ENCODE data around the gene FHAD1.

The FHAD1 gene

GRCh38 chr1:15245593-15246360, 1.2 kb upstream of the FHAD1 start:
- DNase-seq (ENCODE audit: low read depth in 3 of 3, low spot score in 1 of 3) = no peak

GRCh38 chr1:15248216-15248615, 1.2 kb downstream of the FHAD1 start:
- no peak for DNase-seq (ENCODE audit: low read depth in 3 of 3, low spot score in 1 of 3)

DNA sequence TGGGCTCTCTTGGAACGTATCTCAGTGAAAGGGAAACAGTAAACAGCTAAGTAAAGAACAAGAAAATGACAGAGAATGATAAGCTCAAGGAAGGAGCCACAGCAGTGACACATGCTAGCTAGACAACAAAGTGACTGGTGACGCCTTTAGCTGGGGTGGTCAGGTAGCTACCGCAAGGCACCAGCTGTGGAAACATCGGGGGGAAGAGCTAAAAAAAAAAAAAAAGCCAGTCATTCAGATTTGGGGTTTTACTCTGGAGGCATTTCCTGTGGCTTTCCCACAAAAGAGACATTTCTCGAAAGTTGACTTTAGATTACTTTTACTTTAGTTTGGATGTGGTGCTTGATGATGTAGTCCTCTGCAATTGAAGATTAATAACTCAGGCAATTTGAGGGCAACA, 2.1 kb downstream of the FHAD1 start:
- DNase-seq (ENCODE audit: low read depth in 3 of 3, low spot score in 1 of 3) = no peak

DNA sequence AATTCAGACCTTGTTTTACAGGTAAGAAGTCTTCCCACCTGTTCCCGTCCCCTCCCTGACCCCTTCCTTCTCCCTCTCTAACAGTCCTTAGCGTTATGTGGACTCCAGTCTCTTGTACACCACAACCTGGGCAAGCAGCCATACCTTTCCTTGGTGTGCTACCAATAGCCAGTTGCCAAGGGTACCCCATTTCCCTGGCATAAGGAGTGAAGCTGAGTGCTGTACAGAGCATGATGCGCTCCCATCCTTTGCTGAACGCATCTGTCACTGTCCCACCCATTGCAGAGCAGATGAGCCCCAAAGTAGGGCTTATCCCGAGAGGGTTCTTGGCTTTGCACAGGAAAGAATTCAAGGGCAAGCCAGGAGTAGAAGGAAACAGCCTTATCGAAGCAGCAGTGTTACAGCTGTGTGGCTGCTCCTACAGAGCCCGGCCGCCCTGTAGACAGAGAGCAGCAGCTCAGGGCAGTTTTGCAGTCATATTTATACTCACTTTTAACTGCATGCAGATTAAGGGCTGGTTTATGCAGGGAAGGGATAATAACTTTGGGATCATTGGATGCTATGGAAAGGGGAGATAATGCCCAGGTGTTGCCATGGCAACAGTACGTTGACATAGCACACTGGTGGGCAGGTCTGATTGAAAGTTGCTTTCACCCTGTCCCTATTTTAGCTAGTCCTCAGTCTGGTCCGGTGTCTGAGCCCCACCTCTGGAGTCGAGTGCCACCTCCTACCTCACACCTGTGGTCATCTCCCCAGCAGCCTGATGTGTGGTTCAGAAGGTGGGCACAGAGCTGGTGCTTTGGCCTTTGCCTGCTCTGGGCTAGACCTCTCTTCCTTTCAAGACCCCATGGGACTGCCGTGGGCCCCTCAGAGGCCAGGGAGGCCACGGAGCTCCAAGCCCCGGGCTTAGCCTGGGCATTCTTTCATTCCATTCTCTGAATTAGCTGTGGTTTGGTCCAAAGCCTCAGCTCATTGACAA, 5.1 kb downstream of the FHAD1 start:
- no peak for DNase-seq (ENCODE audit: low read depth in 3 of 3, low spot score in 1 of 3)

GRCh38 chr1:15254559-15254958, 7.5 kb downstream of the FHAD1 start:
- DNase-seq (ENCODE audit: low read depth in 3 of 3, low spot score in 1 of 3) = no peak

GRCh38 chr1:15255582-15256149, 8.6 kb downstream of the FHAD1 start:
- no peak for DNase-seq (ENCODE audit: low read depth in 3 of 3, low spot score in 1 of 3)

DNA sequence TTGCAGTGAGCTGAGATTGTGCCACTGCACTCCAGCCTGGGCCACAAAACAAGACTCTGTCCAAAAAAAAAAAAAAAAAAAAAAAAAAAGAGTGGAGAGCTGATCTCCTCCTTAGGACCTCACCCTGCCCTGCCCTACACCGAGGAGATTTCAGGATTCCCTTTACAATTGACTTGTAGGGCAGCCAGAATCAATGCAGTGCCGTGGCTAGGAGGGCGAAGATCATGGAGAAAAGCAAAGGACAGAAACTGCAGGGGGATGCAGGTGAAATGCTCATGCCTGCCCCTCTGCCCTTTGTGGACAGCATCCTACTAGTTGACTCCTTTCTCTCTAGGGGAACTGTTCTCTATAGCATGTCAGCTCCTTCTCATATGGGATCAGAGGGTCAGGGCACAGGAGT, 9.6 kb downstream of the FHAD1 start:
- DNase-seq (ENCODE audit: low read depth in 3 of 3, low spot score in 1 of 3) = no peak

DNA sequence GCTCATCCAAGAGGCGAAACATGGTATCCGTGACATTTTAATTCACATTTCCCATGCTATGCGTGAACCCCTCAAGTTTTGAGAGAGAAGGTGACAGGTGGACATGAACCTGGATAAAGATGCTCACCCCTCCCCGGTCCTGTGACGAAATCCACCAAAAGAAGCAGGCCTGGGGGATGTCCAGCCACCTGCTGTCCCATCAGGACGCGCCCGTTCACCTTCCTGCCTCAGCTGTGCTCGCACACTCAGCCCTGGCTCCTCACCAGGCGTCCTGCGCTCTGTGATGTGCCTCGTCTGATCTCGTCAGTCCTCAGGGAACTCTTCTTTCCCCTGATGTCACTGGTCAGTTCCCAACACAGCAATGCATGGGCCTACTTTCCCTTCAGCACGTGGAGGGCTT, 10.3 kb downstream of the FHAD1 start:
- DNase-seq (ENCODE audit: low read depth in 3 of 3, low spot score in 1 of 3) = no peak

- no peak for DNase-seq (ENCODE audit: low read depth in 3 of 3, low spot score in 1 of 3)
These were observed 12.0 kb downstream of the FHAD1 start for GRCh38 chr1:15258833-15259621.

DNA sequence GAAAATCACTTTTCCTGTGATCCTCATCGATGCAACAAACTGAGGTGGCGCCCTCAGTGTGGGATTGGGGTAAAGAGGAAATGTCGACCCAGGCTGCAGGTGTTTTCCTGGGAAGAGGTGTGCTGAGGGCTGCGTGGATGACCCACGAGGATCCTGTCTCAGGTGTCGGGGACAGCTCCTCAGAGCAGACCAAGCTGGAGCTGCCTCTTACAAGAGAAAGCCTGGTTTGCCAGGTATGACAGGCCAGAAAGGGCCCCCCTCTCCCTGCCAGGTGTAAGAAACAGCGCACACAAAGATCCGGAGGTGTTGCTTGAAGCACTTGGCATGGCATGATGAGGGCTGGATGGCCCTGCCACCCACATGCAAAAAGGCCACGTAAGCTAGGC, 12.6 kb downstream of the FHAD1 start:
- no peak for DNase-seq (ENCODE audit: low read depth in 3 of 3, low spot score in 1 of 3)

GRCh38 chr1:15260418-15261154, 13.6 kb downstream of the FHAD1 start:
- DNase-seq (ENCODE audit: low read depth in 3 of 3, low spot score in 1 of 3) = no peak

DNA sequence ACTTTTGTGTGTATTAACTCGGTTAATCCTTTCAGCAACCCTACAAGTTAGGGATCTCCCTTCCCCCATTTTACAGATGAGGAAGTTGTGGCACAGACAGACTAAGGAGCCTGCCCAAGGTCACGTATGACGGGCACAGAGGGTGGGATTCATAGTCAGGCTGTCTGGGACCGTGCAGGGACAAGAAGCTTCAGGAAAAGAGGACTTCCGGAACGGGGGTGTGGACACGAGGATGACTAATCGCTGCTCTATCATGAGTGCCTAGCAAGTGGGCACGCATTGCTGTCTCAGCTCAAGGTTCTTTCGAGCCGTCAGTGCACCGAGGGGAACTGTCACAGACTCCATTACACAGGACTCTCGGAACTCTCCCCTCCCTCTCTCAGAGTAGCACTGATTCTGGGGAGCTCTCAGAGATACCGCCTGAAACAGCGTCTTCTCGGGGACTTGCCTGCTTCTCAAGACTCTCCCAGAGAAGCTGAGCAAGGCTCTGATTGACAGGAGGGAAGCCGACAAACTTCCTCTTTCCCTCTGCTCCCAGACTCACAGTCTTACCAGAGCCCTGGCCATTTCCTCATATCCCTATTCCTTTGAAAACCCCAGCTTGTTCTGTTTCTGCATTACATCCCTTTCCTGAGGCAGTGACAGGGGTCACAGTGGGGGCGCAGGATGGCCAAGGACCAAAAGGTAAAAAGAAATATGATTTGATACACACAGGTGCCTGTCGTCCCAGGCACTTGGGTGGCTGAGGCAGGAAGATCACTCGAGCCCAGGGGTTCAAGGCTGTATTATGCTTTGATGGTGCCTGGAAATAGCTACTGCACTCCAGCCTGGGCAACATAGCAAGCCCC, 14.4 kb downstream of the FHAD1 start:
- DNase-seq (ENCODE audit: low read depth in 3 of 3, low spot score in 1 of 3) = no peak

DNA sequence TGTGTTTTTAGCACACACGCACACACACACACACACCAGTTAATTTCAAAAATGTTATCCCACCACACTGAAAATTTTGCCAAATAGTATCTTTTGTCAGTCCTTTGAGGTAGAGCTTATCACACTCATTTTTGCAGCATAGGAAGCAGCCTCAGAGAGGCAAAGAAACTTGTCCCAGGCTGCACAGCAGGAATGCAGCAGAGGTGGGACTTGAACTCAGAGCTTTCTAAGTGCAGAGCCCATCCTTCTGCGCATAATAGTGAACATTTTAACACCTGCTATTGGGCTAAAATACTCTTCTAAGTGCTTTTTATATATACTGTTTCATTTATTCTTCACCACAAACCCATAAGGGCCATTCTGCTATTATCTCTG, 15.0 kb downstream of the FHAD1 start:
- DNase-seq (ENCODE audit: low read depth in 3 of 3, low spot score in 1 of 3) = no peak

DNA sequence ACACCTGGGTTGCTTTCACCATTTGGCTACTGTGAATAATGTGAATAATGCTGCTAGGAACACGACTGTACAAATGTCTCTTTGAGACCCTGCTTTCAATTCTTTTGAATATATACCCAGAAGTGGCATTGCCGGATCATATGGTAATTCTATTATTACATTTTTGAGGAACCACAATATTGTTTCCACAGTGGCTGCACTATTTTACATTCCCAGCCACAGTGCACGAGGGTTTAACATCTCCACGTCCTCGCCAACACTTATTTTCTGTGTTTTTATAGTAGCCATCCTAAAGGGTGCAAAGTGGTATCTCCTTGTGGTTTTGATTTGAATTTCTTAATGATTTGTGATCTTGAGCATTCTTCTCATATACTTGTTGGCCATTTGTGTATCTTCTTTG, 15.7 kb downstream of the FHAD1 start:
- no peak for DNase-seq (ENCODE audit: low read depth in 3 of 3, low spot score in 1 of 3)

DNA sequence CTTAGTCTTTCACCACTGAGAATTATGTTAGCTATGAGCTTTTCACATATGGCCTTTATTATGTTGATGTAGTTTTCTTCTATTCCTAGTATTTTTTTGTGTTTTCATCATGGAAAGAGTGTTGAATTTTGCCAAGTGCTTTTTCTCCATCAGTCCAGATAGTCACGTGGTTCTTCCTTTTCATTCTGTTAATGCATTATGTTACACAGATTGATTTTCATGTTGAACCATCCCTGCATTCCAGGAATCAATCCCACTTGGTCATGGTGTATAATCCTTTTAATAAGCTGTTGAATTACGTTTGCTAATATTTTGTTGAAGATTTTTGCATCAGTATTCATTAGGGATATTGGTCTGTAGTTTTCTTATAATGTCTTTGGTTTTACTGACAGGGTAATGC, 17.7 kb downstream of the FHAD1 start:
- DNase-seq (ENCODE audit: low read depth in 3 of 3, low spot score in 1 of 3) = no peak

DNA sequence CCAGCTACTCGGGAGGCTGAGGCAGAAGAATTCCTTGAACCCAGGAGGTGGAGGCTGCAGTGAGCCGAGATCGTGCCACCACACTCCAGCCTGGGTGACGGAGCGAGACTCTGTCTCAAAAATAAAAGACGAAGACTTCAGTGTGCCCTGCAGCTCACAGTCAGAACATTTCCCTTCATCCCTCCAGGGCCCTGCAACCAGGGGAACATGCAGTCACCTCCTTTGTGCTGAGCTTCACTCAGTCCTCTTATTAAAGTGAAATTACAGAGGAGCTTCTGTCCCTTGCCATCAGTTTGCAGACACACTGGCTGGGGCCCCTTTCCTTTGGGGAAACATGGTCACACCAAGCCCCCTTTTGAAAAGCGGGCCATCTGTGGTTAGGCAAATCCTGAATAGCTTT, 24.2 kb downstream of the FHAD1 start:
- DNase-seq (ENCODE audit: low read depth in 3 of 3, low spot score in 1 of 3) = no peak

DNA sequence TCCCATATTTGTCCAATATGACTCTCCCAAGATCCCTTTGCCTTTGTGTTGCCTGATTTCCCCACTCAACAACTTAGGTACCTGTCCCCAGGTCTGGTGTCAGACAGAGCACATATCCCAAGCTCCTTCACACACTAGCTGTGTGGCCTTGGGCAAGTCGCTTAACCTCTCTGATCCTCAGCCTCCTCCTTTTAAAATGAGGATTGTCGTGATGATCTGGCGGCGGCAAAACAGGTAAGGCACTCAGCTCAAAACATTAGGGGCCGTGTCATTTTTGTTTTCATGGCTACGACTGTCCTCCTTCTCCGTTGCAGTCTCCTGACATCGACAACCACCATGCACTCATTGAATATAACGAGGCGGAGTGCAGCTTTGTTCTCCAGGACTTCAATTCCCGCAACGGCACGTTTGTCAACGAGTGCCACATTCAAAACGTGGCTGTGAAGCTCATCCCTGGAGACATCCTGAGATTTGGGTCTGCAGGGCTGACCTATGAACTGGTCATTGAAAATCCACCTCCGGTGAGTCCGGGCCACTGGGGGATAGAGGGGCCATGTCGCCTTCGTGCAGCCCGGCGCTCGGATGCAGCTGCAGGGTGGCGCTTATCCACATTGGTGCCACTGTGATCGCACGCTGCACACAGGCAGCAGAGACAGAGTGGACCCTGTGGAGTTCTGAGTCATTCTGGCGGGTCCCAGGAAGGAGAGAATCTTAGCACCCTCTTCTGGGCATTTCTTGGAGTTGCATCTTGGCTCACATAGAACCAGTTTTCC, 25.2 kb downstream of the FHAD1 start:
- no peak for DNase-seq (ENCODE audit: low read depth in 3 of 3, low spot score in 1 of 3)

DNA sequence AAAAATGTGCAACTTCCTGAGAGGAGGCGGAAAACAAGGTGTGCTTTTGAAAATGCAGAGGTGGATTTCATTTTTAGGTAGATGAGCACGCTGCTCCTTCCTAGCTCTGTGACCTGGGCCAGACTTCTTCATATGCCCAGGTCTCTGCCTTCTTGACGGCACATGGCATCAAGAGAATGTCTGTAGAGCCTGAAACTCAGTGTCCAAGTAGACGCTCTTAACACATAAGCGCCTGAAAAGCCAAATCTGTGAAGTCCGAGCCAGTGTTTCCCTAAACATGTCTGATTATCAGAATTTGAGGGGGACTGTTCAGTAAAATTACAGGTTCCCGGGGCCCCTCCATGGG, 25.7 kb downstream of the FHAD1 start:
- DNase-seq (ENCODE audit: low read depth in 3 of 3, low spot score in 1 of 3) = no peak

DNA sequence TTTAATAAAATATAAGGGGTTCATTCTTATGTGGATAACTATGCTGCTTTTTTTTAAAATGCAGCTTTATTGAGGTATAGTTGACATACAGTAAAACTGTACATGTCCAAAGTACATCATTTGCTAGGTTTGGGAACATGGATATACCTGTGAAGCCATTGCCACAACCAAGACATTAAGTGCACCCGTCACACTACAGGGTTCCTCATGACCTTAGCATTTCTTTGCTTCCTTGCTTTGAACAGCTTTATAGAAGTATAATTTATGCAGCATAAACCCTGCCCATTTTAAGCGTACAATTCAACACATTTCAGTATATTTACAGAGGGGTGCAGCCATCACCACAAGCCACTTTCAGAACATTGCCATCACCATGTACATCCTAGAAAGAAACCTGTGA, 26.3 kb downstream of the FHAD1 start:
- DNase-seq (ENCODE audit: low read depth in 3 of 3, low spot score in 1 of 3) = no peak
